ENCODE measurements around the gene CELA3A. TPM values are rescaled to one million over a fixed set of nuclear protein-coding genes. Genes with fewer than 3 reads are reported as not detected.

Gene CELA3A, protein sequence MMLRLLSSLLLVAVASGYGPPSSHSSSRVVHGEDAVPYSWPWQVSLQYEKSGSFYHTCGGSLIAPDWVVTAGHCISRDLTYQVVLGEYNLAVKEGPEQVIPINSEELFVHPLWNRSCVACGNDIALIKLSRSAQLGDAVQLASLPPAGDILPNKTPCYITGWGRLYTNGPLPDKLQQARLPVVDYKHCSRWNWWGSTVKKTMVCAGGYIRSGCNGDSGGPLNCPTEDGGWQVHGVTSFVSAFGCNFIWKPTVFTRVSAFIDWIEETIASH
- polyA plus RNA-seq (2013, experiment 1 of 4): not detected
- not detected for polyA plus RNA-seq (2013, experiment 2 of 4)
- polyA plus RNA-seq (2013, experiment 3 of 4): not detected
- polyA plus RNA-seq (2013, experiment 4 of 4): not detected

DNA sequence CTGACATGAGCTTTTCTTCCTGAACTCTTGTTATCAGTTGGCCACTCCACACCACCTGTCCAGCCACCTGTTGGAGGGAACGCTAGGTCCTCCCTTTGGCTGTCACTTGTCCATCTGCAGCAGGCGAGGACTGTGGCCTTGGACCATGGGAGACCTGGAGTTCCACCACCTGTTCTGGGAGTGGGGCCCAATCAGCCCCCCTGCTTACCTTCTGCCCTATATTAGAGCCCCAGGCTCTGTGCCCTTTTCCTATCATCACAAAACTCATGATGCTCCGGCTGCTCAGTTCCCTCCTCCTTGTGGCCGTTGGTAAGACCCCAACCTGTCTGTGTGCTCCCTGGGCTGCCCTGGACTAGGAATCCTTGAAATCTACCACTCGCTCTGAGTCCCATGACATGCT is at the start of gene CELA3A:
CELA3A (plus strand) TSS at position 249 of the 400 bp plus-strand sequence; CDS start at position 267, 18 bp downstream.
- Histone ChIP-seq H3K4me1 (ENCODE audit: control insufficient read depth, insufficient read depth, low read length) (no peaks in the 10 kb centered on the region), H3K27ac (ENCODE audit: insufficient read depth, low read depth, low read length, poor library complexity, severe bottlenecking) (no peak within 1 kb of the TSS), H3K4me3 (ENCODE audit: insufficient read depth, low read depth, low read length) (no peak within 1 kb of the TSS), H3K27me3 (ENCODE audit: control insufficient read depth, insufficient read depth, low read length, poor library complexity, severe bottlenecking) (no peaks in the 10 kb centered on the region), H3K9me3 (ENCODE audit: control insufficient read depth, low read length) (no peaks in the 10 kb centered on the region), H3K36me3 (ENCODE audit: control insufficient read depth, insufficient read depth, low read length) (no peaks in the 10 kb centered on the region)
- 89 to 94% methylated on average over 5 of the region's 5 CpGs for WGBS, 2 experiments

DNA sequence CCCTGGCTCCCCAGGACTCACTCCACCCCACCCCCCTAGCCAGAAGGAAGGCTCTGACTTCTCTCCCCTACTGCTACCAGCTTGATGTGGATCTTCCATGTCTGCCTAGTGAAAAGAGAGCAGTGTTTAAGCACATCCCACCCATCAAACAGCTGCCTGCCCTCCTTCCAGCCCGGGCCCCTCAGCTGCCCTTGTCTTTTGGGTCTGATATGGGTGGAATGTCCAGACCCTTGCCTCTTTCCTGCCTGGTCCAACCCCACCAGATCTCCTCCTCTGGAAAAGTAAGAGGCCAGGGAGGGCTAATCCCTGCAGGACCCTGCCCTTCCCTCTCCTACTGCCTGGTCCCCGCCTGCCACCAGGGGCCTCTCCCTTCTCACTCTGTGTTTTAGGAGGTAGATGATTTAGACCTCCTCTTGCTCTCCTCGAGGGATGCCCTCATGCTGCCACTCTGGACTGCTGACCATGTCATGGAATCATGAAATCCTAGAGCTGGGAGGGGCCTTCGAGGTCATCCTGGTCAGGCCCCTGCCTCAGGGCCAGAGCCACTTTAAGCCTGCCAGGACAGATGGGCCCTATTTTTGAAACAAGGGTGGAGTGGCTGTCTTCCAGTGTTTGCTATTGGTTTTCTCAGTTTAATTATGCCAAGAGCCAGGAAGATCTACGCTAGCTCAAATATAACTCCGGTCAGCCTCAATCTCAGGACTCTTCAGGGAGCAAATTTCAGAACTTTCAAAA is 48.5 kb upstream of the CELA3A start:
- 80 to 84% methylated on average over 6 of the region's 6 CpGs for WGBS, 2 experiments
- Histone ChIP-seq H3K9me3 (ENCODE audit: control insufficient read depth, low read length) (no peaks in the 10 kb centered on the region), H3K27me3 (ENCODE audit: control insufficient read depth, insufficient read depth, low read length, poor library complexity, severe bottlenecking) (no peaks in the 10 kb centered on the region), H3K4me3 (ENCODE audit: insufficient read depth, low read depth, low read length) (no peak overlapping the region), H3K36me3 (ENCODE audit: control insufficient read depth, insufficient read depth, low read length) (no peaks in the 10 kb centered on the region), H3K27ac (ENCODE audit: insufficient read depth, low read depth, low read length, poor library complexity, severe bottlenecking) (no peak overlapping the region), H3K4me1 (ENCODE audit: control insufficient read depth, insufficient read depth, low read length) (peaks cover 12% of the 10 kb centered on the region)

DNA sequence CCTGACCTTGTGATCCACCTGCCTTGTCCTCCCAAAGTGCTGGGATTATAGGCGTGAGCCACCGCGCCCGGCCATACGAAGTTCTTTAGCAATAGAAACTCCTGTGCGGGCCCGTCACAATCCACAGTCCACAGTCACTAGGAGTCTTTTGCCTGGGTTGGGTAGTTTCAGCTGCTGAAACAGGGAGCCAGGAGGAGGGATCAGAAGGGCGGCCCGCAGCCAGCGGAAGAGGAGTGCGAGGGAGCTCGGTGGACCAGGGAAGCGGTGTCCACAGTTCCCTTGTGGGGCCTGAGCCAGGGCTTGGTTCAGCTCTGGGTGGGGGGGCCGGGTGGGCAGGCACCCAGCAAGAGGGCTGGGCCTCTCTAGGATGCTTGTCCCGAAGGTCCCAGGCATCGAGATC is 46.4 kb upstream of the CELA3A start:
- no peaks in the 10 kb centered on the region for H3K36me3 ChIP-seq (ENCODE audit: control insufficient read depth, insufficient read depth, low read length)
- no peak overlapping the region for H3K4me3 ChIP-seq (ENCODE audit: insufficient read depth, low read depth, low read length)
- H3K9me3 ChIP-seq (ENCODE audit: control insufficient read depth, low read length): no peaks in the 10 kb centered on the region
- H3K4me1 ChIP-seq (ENCODE audit: control insufficient read depth, insufficient read depth, low read length): peaks cover 12% of the 10 kb centered on the region
- no peaks in the 10 kb centered on the region for H3K27me3 ChIP-seq (ENCODE audit: control insufficient read depth, insufficient read depth, low read length, poor library complexity, severe bottlenecking)
- no peak overlapping the region for H3K27ac ChIP-seq (ENCODE audit: insufficient read depth, low read depth, low read length, poor library complexity, severe bottlenecking)
- WGBS, 2 experiments: 87 to 91% methylated on average over 16 of the region's 16 CpGs

DNA sequence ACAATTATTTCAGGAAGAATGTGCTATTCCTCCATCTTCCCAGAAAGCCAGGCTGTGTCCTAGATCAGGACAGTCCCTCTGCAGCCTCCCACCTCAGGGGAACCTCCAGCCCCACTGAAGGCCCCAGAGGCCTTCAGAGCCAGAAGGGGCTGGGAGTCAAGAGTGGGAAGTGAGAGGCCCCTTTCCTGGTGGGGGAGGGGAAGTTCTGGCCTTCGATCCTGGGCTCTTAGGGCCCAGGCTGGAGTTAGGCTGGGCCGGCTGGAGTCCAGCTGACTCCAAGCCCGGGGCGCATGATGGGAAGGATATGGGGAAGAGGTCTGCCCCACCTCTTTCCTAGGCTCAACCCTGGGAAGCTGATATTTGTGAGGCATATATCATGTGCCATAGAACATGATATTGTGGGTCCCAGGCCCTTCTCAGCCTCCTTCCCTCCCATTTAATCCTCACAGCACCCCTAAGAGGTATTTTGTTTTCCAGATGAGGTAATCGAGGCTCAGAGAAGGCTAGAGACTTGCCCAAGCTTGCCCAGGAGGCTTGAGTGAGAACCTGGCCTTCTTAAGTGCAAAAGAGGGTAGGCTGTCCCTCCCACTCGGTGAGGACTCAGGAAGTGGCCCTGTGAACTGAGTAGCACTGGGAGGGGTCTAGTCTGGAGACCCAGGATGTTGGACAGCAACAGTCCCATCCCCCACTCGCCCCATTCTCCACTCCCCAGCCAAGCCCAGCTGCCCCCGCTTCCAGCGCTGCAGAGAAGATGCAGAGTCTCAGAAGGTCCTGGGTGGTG is 45.8 kb upstream of the CELA3A start:
- Histone ChIP-seq H3K27me3 (ENCODE audit: control insufficient read depth, insufficient read depth, low read length, poor library complexity, severe bottlenecking) (no peaks in the 10 kb centered on the region), H3K36me3 (ENCODE audit: control insufficient read depth, insufficient read depth, low read length) (no peaks in the 10 kb centered on the region), H3K9me3 (ENCODE audit: control insufficient read depth, low read length) (no peaks in the 10 kb centered on the region), H3K4me1 (ENCODE audit: control insufficient read depth, insufficient read depth, low read length) (peaks cover 12% of the 10 kb centered on the region), H3K4me3 (ENCODE audit: insufficient read depth, low read depth, low read length) (no peak overlapping the region), H3K27ac (ENCODE audit: insufficient read depth, low read depth, low read length, poor library complexity, severe bottlenecking) (no peak overlapping the region)
- WGBS, 2 experiments: 75 to 76% methylated on average over 9 of the region's 9 CpGs

GRCh38 chr1:21956720-21957552 is 44.5 kb upstream of the CELA3A start:
- Histone ChIP-seq H3K4me3 (ENCODE audit: insufficient read depth, low read depth, low read length) (no peak overlapping the region), H3K27ac (ENCODE audit: insufficient read depth, low read depth, low read length, poor library complexity, severe bottlenecking) (no peak overlapping the region), H3K27me3 (ENCODE audit: control insufficient read depth, insufficient read depth, low read length, poor library complexity, severe bottlenecking) (no peaks in the 10 kb centered on the region), H3K9me3 (ENCODE audit: control insufficient read depth, low read length) (no peaks in the 10 kb centered on the region), H3K36me3 (ENCODE audit: control insufficient read depth, insufficient read depth, low read length) (no peaks in the 10 kb centered on the region), H3K4me1 (ENCODE audit: control insufficient read depth, insufficient read depth, low read length) (peaks cover 12% of the 10 kb centered on the region)
- 85 to 87% methylated on average over 18 of the region's 18 CpGs for WGBS, 2 experiments

DNA sequence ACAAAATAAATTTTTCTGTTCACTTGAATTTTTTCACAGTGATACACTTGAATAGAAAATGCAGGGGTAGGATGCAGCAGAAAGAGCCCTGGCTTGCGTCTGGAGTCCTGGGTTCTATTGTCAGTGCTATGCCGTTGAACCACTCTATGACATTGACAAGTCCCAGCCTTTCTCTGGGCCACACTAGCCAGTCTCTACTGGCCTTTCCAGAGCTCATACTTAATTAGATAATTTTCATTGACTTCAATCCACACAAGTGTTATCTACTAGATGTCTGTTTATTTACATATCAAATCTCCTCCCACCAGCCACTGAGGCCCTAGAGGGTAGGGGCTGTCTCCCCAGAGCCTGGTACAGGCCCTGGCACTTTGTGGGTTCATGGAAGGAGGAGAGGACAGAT is 40.1 kb upstream of the CELA3A start:
- 91% methylated on average over 2 of the region's 2 CpGs for WGBS, 2 experiments
- H3K27ac ChIP-seq (ENCODE audit: insufficient read depth, low read depth, low read length, poor library complexity, severe bottlenecking): no peak overlapping the region
- no peaks in the 10 kb centered on the region for H3K36me3 ChIP-seq (ENCODE audit: control insufficient read depth, insufficient read depth, low read length)

DNA sequence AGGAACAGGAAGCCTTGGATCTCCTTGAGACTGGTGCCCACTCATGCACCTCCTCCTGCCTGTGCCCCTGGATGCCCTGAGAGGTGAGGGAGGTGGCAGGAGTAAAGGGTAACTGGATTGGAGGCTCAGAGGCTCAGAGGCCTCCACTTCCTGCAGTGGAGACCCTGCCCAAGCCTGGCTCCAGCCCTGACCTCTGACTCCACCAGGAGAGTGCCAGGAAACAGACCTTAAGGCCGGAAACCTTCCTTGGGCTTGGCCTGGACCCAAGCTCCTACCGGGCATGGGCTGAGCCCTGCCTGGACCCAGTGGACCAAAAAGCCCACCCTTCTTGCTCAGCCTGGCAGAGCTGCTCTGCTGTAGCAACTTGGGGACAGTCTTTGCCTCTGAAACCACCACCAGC is 39.7 kb upstream of the CELA3A start:
- 89 to 96% methylated on average over 2 of the region's 2 CpGs for WGBS, 2 experiments

More for the DNA sequence above, 40.1 kb upstream of the CELA3A start:
- H3K27me3 ChIP-seq (ENCODE audit: control insufficient read depth, insufficient read depth, low read length, poor library complexity, severe bottlenecking): no peaks in the 10 kb centered on the region
- no peaks in the 10 kb centered on the region for H3K9me3 ChIP-seq (ENCODE audit: control insufficient read depth, low read length)
- H3K4me3 ChIP-seq (ENCODE audit: insufficient read depth, low read depth, low read length): no peak overlapping the region
- no peaks in the 10 kb centered on the region for H3K4me1 ChIP-seq (ENCODE audit: control insufficient read depth, insufficient read depth, low read length)

DNA sequence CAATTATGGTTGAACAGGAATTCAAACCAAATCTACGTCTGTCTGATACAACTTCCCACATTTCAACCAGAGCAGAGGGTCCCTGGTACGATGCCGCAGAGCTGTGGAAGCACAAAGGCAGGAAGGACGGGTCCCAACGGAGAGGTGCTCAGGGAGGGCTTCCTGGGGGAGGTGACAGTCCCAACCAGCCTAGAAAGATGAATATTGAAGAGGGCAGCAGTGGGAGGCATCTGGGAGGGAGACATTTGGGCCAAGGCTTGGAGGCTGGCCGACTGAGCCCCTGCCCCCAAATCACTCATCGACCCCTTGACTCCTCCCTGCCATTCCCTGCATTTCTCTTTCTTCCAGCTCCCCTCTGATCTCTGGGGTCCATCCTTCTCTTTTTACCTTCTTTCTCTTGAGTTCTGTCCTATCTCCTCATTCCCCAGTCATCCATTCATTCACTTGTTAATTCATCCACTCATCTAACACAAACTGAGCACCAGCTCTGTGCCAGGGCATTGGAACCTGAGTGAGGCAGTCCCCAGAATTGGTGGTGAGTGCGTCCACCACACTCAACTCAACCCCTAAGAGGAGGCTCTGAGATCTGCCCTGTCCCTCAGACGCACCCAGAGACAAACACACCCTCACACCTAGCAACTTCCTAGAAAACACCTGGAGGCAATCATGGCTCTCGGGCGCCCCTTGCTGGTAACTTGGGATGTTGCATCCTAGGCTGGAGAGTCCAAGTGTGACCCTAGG is 37.8 kb upstream of the CELA3A start:
- 43 to 45% methylated on average over 11 of the region's 11 CpGs for WGBS, 2 experiments
- H3K36me3 ChIP-seq (ENCODE audit: control insufficient read depth, insufficient read depth, low read length): no peaks in the 10 kb centered on the region
- H3K27ac ChIP-seq (ENCODE audit: insufficient read depth, low read depth, low read length, poor library complexity, severe bottlenecking): no peak overlapping the region
- H3K9me3 ChIP-seq (ENCODE audit: control insufficient read depth, low read length): no peaks in the 10 kb centered on the region
- no peak overlapping the region for H3K4me3 ChIP-seq (ENCODE audit: insufficient read depth, low read depth, low read length)
- no peaks in the 10 kb centered on the region for H3K27me3 ChIP-seq (ENCODE audit: control insufficient read depth, insufficient read depth, low read length, poor library complexity, severe bottlenecking)
- no peaks in the 10 kb centered on the region for H3K4me1 ChIP-seq (ENCODE audit: control insufficient read depth, insufficient read depth, low read length)

More for the DNA sequence above, 39.7 kb upstream of the CELA3A start:
- no peaks in the 10 kb centered on the region for H3K36me3 ChIP-seq (ENCODE audit: control insufficient read depth, insufficient read depth, low read length)
- no peak overlapping the region for H3K4me3 ChIP-seq (ENCODE audit: insufficient read depth, low read depth, low read length)
- no peaks in the 10 kb centered on the region for H3K4me1 ChIP-seq (ENCODE audit: control insufficient read depth, insufficient read depth, low read length)
- H3K9me3 ChIP-seq (ENCODE audit: control insufficient read depth, low read length): no peaks in the 10 kb centered on the region
- no peaks in the 10 kb centered on the region for H3K27me3 ChIP-seq (ENCODE audit: control insufficient read depth, insufficient read depth, low read length, poor library complexity, severe bottlenecking)
- H3K27ac ChIP-seq (ENCODE audit: insufficient read depth, low read depth, low read length, poor library complexity, severe bottlenecking): no peak overlapping the region

All from ectodermal cell (in vitro differentiated cells).